Limb (tissue), 2 donors: ENCODE data around the gene CDS1.
"Not testable (repeated sequence)": the region's sequence is repeated elsewhere in the genome, so short reads cannot be mapped to it uniquely, and the experiment has no call there.

Experiments used
- DNase-seq, 2 donors: peaks; one replicate each; pipeline ENCODE4 v3.0.0-alpha.2; 2016; ENCODE audit errors: extremely low spot score in 2 of 2

Gene CDS1

DNA sequence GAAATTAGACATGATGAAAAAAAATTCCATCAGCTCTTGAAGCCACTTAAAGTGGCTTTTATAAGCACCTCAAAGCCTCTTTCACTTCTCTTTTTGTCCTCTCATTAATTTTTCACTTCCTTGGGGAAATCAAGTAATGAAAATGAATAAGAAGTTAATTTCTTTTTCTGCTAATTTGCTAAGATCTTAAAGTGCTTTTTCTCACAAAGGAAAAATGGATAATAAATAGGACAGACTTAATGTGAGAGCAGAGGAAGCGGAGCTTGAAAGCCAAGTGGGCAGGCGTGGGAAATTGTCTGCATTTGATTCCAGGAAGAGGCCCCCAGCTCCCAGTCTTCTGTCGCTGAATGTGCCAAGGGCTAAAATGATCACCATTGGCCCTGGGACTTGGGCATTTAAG lies 28.6 kb downstream of the CDS1 start:
- DNase-seq, result no peak

- no peak for DNase-seq
These were observed 32.0 kb downstream of the CDS1 start for GRCh38 chr4:84614891-84615290.

DNA sequence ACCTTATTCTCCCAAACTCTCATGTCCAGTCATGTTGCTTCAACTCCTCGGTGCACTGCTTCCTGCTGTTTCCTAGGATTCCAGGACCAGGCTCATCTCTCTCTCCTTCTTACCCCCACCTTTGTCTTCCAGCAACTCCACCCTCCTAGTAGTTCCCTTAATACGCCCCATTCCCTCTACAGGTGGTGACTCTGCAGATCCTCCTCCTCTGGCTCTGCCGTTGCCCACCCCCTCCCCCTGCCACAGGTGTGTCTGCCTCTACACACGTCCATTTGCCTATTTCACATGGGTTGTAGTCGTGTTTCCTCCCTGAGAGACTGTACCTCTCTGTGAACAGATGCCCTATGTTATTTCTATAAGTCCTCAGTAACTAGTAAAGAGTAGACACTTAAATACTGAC lies 32.4 kb downstream of the CDS1 start:
- DNase-seq, result no peak

GRCh38 chr4:84622959-84623358 lies 40.0 kb downstream of the CDS1 start:
- DNase-seq, result no peak

DNA sequence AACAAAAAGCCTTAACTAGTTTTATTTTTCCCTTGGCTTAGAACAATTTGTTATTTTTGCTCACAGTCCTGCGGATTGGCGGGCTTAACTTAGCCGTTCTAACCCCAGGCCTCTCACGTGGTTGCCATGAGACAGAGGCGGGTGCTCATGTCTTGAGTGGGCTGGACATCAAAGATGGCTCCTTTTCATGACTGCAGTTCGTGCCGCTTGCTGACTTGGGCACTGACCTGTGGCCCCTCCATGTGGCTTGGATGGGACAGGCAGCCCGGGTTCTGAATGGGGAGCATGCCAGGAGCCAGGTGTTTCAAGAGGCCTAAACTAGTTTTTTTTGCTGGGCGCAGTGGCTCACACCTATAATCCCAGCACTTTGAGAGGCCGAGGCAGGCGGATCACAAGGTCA lies 40.7 kb downstream of the CDS1 start:
- no peak for DNase-seq

GRCh38 chr4:84626673-84627072 lies 43.7 kb downstream of the CDS1 start:
- no peak for DNase-seq

GRCh38 chr4:84631573-84631972 lies 48.6 kb downstream of the CDS1 start:
- DNase-seq, result no peak

GRCh38 chr4:84632092-84632491 lies 49.2 kb downstream of the CDS1 start:
- no peak for DNase-seq

GRCh38 chr4:84634961-84635360 lies 52.0 kb downstream of the CDS1 start:
- DNase-seq, result no peak

- no peak for DNase-seq
These were observed 55.2 kb downstream of the CDS1 start for GRCh38 chr4:84638092-84638491.

- no peak for DNase-seq
These were observed 56.2 kb downstream of the CDS1 start for GRCh38 chr4:84639145-84639544.

DNA sequence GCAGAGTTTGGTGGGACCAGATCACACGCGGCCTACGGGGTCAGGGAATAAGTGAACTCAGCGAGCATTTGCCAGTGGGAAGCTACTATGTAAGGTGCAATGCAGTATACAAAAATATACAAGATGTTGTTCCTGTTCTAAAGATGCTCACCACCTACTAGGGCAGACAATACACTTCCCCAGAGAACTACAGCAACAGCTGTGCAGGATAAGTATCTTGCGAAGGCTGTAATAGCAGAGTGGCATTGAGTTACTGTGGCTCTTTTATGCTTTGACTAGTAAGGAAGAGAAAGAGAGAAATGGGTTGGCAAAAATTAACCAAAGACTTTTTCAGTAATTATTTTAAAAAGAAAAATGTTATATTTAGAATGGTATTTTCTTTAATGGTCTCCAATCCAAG lies 61.2 kb downstream of the CDS1 start:
- no peak for DNase-seq

GRCh38 chr4:84647312-84647884 lies 64.5 kb downstream of the CDS1 start:
- no peak for DNase-seq

DNA sequence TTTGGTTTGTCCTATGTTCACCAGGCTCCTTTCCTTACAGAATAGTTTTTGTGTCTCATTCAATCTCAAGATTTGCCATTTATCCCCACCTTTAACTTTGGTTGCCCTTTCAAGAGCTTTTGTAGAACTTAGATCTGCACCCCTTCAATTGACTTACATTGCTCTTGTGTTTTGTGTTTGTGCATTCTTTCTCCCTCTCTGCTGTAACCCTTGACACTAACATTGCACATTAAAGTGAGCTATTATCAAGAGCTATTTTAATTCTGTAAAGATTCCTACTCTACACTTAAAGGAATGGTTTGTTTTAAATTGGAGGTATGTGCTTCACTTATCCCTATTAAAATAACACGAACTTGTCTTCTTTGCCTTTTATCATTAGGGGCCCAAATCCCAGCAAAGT lies 65.3 kb downstream of the CDS1 start:
- no peak for DNase-seq

- DNase-seq, result no peak
These were observed 66.1 kb downstream of the CDS1 start for GRCh38 chr4:84648863-84649647.

DNA sequence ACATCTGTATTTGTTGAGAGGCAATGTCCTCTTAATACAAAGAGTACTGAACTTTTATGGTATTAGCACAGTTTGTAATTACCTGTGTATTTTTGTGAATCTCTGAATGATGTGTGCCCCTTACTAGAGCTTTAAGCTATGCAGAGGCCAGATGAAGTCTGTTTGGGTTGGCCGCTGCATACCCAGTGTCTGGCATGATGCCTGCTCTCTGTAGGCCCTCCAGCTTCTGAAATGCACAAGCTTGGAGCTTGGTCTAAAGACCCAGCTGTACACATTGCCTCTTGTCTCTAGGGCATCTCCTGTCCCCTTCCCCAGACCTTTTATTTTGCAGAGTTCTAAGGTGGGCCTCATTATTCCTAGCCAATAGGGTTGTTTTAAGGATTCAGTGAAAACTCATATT lies 68.6 kb downstream of the CDS1 start:
- peak in 1 of 2 donors; percentile 32 for DNase-seq

DNA sequence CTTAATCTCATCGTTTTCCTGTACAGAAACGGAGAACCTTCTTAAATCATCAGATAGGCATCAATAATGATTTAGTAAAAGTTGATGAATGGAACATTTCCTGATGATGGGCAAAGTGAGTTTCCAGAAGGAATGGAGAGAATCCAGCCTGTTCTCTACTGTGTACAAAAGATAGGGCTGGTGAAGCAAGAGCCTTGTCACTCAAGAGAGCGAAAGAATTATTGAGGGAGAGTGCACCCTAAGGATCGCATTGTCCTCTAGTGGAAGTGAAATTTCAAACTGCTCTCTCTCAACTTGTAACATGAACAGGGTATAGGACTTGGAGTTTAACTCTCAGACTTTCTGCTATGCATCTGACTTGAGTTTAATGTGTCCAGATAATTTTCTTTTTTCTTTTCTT lies 69.6 kb downstream of the CDS1 start:
- no peak for DNase-seq

DNA sequence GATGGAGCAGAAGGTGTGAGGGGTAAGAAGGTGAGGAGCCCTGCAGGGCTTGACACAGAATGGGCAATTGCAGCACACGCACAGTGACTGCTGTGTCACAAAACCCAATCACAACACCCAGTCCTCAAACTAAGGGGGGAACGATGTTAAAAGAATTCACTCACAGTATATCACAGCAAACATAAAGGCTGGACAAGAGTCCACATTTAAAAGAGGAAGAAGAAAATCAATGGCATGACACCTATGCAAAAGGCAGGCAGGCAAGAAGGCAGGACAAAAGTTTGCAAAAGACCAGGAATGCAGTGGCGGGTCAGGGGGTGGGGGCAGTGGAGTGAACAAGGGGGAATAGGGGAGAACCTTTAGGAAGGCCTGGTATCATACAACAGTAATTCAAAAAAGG lies 77.7 kb downstream of the CDS1 start:
- no peak for DNase-seq

DNA sequence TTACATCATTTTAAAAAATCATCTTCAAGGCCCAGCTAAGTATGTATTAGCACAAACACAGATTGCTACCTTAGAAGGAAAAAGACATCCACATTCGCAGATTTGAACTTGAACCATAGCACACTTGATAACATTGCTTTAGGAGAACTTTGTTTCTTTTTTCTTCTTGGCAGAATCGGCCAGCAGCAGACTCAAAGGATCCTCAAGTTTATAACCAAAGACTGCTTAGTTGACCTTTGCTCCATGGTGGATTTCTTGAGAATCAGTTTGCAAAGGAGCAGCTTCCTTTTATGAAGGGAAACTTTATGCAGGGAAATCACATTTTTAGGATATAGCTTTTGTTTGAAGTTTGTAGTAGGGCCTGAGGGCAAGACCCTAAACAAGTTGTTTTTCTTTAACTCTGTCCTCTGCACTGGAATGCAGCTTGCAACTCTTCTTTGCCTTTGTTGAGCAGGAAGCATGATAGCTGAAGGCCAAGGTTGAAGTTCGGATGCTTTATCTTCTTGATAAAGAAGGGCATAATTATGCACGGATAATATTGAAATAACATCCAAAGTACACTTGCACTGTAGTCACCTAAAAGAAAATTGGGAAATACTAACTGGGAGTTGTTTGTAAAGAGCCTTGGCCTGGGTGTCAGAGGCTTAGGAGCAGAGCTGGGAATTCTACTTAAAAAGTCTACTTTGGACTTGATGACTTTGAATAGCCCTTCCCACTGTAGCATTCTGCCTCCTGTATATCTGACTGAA lies 78.4 kb downstream of the CDS1 start:
- DNase-seq, result no peak

GRCh38 chr4:84664767-84665166 lies 81.8 kb downstream of the CDS1 start:
- not testable (repeated sequence) for DNase-seq

DNA sequence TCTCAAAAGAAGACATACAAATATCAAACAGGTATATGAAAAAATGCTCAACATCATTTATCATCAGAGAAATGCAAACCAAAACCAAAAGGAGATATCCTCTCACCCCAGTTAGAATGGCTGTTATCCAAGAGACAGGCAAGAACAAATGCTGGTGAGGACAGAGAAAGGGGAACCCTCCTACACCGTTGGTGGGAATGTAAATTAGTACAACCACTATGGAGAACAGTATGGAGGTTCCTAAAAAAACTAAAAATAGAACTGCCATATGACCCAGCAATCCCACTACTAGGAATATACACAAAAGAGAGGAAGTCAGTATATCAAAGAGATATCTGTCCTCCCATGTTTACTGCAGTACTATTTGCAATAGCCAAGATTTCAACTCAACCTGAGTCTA lies 83.5 kb downstream of the CDS1 start:
- DNase-seq, result no peak

DNA sequence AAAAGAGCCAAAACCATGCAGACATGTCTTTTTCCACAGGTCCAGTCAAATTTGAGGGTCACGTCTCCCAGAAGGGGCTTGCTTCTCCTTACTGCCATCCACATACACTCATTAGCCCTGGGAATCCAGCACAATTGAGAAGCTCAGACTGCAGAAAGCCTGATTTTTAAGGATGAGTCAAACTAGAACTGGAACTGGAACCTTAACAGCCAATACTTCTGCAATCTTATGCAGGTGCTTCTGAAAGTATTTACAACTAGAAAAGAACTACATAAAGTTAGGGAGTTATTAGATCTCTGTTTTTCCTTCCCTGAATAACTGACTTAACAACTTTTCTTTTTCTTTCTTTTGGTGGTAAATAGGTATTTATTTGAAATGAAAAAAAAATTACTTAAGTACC lies 86.3 kb downstream of the CDS1 start:
- DNase-seq, result no peak

- DNase-seq, result no peak
These were observed 89.2 kb downstream of the CDS1 start for GRCh38 chr4:84672177-84672576.
